Erythroblast (primary cell): ENCODE data around the gene GLUD2.
"Not testable (repeated sequence)": the region's sequence is repeated elsewhere in the genome, so short reads cannot be mapped to it uniquely, and the experiment has no call there.

Source experiments
- DNase-seq, 2 experiments: peaks; one replicate each; lab custom pipeline; 2025; lab: John Stamatoyannopoulos, UW
- GATA1 ChIP-seq: IDR thresholded peaks from 2 replicates; pipeline ENCODE4 v1.6.1; 2011; ENCODE audit warnings: low read depth, mild to moderate bottlenecking, control low read depth, low read length, moderate library complexity
- POLR2A ChIP-seq: IDR thresholded peaks from 2 replicates; pipeline ENCODE4 v1.6.1; 2011; ENCODE audit warnings: mild to moderate bottlenecking, low read length

Gene GLUD2

GRCh38 chrX:121052122-121052521 lies 4.7 kb downstream of the GLUD2 start:
- no peak for DNase-seq
- no peak for TF ChIP-seq GATA1
- no peak for TF ChIP-seq POLR2A

- DNase-seq = no peak
- TF ChIP-seq POLR2A = no peak
- TF ChIP-seq GATA1 = no peak
Observed at GRCh38 chrX:121062289-121062688, 14.9 kb downstream of the GLUD2 start.

- no peak for TF ChIP-seq POLR2A
- TF ChIP-seq GATA1 = no peak
- DNase-seq = no peak
Observed at GRCh38 chrX:121064579-121064978, 17.2 kb downstream of the GLUD2 start.

GRCh38 chrX:121084247-121084646 lies 36.8 kb downstream of the GLUD2 start:
- DNase-seq = not testable (repeated sequence)

GRCh38 chrX:121084903-121085611 lies 37.6 kb downstream of the GLUD2 start:
- TF ChIP-seq GATA1 = no peak
- no peak for TF ChIP-seq POLR2A
- peak; percentile 9 to 32 for DNase-seq

- DNase-seq = no peak
- TF ChIP-seq POLR2A (no peak), GATA1 (no peak)
Observed at GRCh38 chrX:121085612-121086010, 38.2 kb downstream of the GLUD2 start.

- DNase-seq = no peak
Observed at GRCh38 chrX:121093011-121093410, 45.6 kb downstream of the GLUD2 start.

More at GRCh38 chrX:121093011-121093410, 45.6 kb downstream of the GLUD2 start:
- TF ChIP-seq POLR2A (no peak), GATA1 (no peak)
